Activated naive CD8-positive, alpha-beta T cell (primary cell): ENCODE measurements around the gene FCER2.

ENCODE experiments used
- H3K27ac Mint-ChIP-seq: one replicate; pipeline ENCODE4 v1.8.0; 2021; ENCODE audit warnings: mixed read lengths
- H3K27me3 Mint-ChIP-seq: one replicate; pipeline ENCODE4 v1.8.0; 2021; ENCODE audit warnings: mixed read lengths
- H3K36me3 Mint-ChIP-seq: one replicate; pipeline ENCODE4 v1.8.0; 2021; ENCODE audit warnings: mixed read lengths
- H3K4me1 Mint-ChIP-seq: one replicate; pipeline ENCODE4 v1.8.0; 2021; ENCODE audit warnings: low read depth, mixed read lengths
- H3K4me3 Mint-ChIP-seq: one replicate; pipeline ENCODE4 v1.8.0; 2021; ENCODE audit warnings: mild to moderate bottlenecking, mixed read lengths
- H3K9me3 Mint-ChIP-seq: one replicate; pipeline ENCODE4 v1.8.0; 2021; ENCODE audit warnings: low read depth, mixed read lengths

FCER2 gene

DNA sequence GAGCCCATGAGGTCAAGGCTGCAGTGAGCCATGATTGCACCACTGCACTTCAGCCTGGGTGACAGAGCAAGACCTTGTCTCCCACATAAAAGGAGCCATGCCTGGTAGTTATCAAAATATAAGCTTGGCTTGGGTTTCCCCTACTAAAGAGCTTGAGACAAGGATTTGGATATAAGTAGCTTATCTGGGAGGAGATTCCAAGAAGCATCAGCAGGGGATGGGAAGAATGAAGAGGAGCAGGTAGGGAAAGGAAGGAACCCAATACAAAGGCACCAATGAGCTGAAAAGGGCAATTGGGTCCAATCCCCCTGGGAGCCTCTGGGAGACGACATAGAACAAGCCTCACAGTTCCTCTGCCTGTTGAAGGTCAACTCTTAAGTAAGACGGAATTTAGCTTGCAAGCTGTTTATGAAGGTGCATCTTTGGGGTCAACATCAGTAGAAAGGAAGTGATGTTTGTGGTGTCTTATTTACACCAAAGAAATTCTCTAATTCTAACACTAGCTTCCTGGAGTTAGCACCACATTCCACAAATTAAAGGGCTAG is 37.4 kb upstream of the FCER2 start:
- Mint-ChIP-seq H3K36me3 (no peaks in the 10 kb centered on the region), H3K4me3 (no peak overlapping the region), H3K4me1 (peaks cover 7% of the 10 kb centered on the region), H3K9me3 (no peaks in the 10 kb centered on the region), H3K27ac (no peak overlapping the region), H3K27me3 (peaks cover 3% of the 10 kb centered on the region)

DNA sequence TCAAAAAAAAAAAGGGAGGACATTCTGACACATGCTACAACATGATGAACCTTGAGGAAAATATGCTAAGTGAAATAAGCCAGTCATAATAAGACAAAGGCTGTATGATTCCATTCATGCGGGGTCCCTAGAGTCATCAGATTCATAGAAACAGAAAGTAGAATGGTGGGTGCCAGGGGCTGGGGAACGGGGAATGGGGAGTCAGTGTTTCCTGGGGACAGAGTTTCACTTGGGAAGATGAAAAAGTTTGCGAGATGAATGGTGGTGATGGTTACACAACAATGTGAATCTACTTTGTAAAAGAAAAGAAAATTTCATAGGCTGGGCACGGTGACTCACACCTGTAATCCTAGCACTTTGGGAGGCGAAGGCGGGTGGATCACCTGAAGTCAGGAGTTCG is 36.1 kb upstream of the FCER2 start:
- H3K27ac Mint-ChIP-seq, result peak overlapping the region; percentile 1
- H3K27me3 Mint-ChIP-seq, result peaks cover 3% of the 10 kb centered on the region
- no peak overlapping the region for H3K4me3 Mint-ChIP-seq
- H3K4me1 Mint-ChIP-seq, result peaks cover 3% of the 10 kb centered on the region
- H3K36me3 Mint-ChIP-seq, result no peaks in the 10 kb centered on the region
- no peaks in the 10 kb centered on the region for H3K9me3 Mint-ChIP-seq

DNA sequence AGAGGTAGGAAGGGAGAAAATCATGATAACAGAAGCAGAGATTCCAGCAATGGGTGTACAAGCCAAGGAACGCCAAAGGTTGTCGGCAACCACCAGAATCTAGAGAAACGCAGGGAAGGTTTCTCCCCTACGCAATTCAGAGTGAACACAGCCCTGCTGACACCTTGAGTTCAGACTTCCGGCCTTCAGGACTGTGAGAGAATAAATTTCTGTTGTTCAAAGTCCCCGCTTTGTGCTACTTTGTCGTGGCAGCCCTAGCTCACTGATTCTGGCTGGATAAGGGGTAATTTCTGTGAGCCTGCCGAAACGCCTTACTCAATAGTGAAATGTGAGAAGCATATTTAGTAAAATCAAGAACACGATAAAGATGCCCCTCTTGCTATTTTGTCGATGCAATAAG is 35.3 kb upstream of the FCER2 start:
- H3K4me3 Mint-ChIP-seq, result no peak overlapping the region
- peaks cover 3% of the 10 kb centered on the region for H3K4me1 Mint-ChIP-seq
- peaks cover 3% of the 10 kb centered on the region for H3K27me3 Mint-ChIP-seq
- H3K27ac Mint-ChIP-seq, result no peak overlapping the region
- H3K9me3 Mint-ChIP-seq, result no peaks in the 10 kb centered on the region
- no peaks in the 10 kb centered on the region for H3K36me3 Mint-ChIP-seq

DNA sequence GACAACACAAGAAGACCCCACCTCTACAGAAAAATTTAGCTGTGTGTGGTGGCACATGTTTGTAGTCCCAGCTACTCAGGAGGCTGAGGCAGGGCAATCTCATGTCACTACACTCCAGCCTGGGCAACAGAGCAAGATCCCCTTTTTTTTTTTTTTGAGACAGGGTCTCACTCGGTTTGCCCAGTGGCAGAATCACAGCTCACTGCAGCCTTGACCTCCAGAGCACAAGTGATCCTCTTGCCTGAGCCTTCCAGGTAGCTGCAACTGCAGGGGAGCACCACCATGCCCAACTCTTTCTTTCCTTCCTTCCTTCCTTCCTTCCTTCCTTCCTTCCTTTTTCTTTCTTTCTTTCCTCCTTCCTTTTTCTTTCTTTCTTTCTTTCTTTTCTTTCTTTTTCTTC is 34.2 kb upstream of the FCER2 start:
- Mint-ChIP-seq H3K9me3 (no peaks in the 10 kb centered on the region), H3K4me1 (peaks cover 3% of the 10 kb centered on the region), H3K36me3 (no peaks in the 10 kb centered on the region), H3K27ac (no peak overlapping the region), H3K4me3 (no peak overlapping the region), H3K27me3 (peaks cover 2% of the 10 kb centered on the region)

DNA sequence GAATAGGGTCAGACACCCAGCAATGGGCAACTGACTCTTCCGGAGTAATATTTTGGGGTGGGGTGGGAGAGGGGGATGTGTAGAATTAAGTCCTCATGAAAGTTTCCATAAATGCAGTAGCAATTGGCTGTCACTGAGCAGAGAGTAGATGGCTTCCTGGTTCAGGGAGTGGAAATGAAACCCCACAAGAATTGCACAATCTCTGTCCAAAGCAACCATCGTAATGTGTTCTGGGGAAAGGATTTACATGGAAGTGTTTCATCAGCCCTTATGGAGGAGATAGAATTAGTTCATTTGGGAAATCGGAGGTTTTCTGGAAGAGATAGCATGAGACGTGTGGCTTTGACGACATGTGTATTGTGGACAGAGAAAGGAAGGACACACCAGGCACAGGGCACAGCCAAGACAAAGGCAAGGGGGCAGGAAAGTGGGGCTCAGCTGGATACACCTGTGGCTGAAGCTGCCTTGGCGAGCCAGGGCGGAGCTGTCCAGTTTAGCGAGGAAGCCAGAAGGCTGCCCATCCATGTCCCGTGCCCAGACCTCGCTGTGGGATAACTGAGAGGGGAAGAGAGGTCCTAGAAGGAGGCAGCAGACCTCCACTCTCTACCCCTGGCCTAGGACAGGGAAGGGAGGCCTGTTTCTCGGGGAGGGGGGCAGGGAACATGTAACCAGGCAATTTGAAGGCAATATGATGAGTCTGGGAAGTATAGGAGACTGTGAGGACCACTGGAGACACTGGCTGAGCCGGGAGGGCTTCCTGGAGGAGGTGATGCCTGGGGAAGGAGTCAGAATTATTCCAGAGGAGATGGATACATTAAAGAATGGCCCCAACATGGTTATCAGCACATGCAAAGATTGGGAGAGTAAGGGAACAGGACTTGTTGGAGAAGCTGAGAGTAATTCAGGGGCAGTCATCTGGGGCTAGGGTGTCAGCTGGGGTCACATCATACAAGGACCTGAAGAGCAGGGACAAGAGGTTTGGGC is 32.6 kb upstream of the FCER2 start:
- peaks cover 5% of the 10 kb centered on the region for H3K27me3 Mint-ChIP-seq
- H3K4me3 Mint-ChIP-seq, result no peak overlapping the region
- H3K36me3 Mint-ChIP-seq, result no peaks in the 10 kb centered on the region
- H3K9me3 Mint-ChIP-seq, result no peaks in the 10 kb centered on the region
- H3K4me1 Mint-ChIP-seq, result peaks cover 9% of the 10 kb centered on the region
- no peak overlapping the region for H3K27ac Mint-ChIP-seq

DNA sequence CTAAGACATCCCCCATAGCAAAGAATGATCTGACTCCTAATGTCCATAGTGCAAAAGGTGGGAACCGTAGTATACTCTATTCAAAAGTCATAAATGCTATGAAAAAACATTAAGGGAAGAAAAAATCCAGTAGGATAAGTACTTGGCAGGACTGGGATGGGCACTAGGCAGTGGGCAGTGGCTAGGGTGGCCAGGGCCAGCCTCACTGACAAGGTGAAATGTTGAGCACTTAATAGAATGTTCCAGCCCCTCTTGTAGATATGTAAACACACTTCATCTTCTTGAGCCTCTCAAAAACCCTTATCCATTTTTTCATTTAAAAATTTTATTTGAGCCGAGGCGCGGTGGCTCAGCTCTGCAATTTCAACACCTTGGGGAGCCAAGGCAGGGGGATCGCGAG is 31.4 kb upstream of the FCER2 start:
- no peak overlapping the region for H3K27ac Mint-ChIP-seq
- no peak overlapping the region for H3K4me3 Mint-ChIP-seq
- peaks cover 16% of the 10 kb centered on the region for H3K4me1 Mint-ChIP-seq
- no peaks in the 10 kb centered on the region for H3K9me3 Mint-ChIP-seq
- peaks cover 15% of the 10 kb centered on the region for H3K27me3 Mint-ChIP-seq
- H3K36me3 Mint-ChIP-seq, result peaks cover under 1% of the 10 kb centered on the region

DNA sequence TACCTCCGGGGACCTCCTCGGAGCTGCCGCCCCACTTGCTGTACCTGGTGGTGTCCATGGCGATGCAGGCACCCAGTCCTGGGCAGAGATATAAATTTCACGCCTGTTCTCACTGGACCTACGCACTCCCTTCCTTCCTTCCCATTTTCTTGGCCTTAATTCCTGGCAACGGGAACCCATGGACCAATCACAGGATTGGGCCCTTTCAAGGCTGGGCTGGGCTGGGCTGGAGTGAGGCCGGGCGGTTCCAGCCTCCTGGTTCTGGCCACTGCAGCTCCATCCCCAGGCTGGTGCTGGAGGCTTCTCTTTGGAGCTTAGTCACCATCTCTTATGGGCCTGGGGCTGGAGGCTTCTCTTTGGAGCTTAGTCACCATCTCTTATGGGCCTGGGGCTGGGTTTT is 30.1 kb upstream of the FCER2 start, which contains the start of gene CLEC4G:
TSS of gene CLEC4G (minus strand) at position 66 of the 400 bp plus-strand sequence. CDS start at position 58, 8 bp downstream.
- peaks cover 12% of the 10 kb centered on the region for H3K4me1 Mint-ChIP-seq
- H3K4me3 Mint-ChIP-seq, result peak within 1 kb of the TSS; percentile 5
- H3K36me3 Mint-ChIP-seq, result peaks cover 3% of the 10 kb centered on the region
- H3K27me3 Mint-ChIP-seq, result peaks cover 23% of the 10 kb centered on the region
- H3K27ac Mint-ChIP-seq, result no peak within 1 kb of the TSS
- H3K9me3 Mint-ChIP-seq, result no peaks in the 10 kb centered on the region

DNA sequence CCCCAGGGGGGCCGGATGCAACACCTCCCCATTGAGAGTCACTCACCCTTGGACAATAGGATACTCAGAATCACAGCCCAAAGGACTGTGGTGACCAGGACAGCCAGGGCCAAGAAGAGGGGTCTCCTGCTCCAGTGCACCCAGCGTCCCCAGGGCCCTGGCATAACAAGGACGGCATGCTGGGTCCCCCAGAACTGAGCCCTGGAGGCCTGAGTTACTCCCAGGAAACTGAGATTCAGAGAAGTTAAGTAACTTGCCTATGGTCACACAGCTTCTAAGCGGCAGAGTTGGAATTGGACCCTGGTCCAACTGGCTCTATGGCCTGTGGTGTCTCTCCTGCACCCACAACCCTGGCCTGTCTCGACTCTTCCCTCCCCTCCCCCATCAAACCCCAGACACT is 29.7 kb upstream of the FCER2 start:
- peaks cover 12% of the 10 kb centered on the region for H3K4me1 Mint-ChIP-seq
- H3K27me3 Mint-ChIP-seq, result peaks cover 23% of the 10 kb centered on the region
- H3K9me3 Mint-ChIP-seq, result no peaks in the 10 kb centered on the region
- no peak overlapping the region for H3K27ac Mint-ChIP-seq
- peaks cover 3% of the 10 kb centered on the region for H3K36me3 Mint-ChIP-seq
- H3K4me3 Mint-ChIP-seq, result no peak overlapping the region

DNA sequence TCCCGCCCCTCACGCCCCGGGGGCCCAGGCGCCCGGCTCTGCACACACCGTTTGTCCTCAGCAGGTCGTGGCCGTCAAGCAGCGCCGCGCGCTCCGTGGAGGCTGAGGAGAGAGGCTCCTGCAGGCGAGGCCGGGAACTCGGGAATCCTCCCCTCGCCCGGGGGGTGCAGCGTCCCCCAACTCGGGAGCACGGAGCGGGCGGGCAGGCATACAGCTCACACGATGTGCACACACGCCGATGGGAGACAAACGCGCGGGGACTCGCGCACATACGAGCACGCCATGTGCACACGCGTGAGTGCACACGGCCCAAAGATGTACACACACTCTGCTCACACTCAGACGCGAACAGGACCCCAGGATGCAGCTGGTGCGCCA is 29.3 kb upstream of the FCER2 start:
- Mint-ChIP-seq H3K27ac (no peak overlapping the region), H3K36me3 (peaks cover 3% of the 10 kb centered on the region), H3K4me1 (peaks cover 12% of the 10 kb centered on the region), H3K27me3 (peaks cover 23% of the 10 kb centered on the region), H3K9me3 (no peaks in the 10 kb centered on the region), H3K4me3 (no peak overlapping the region)

DNA sequence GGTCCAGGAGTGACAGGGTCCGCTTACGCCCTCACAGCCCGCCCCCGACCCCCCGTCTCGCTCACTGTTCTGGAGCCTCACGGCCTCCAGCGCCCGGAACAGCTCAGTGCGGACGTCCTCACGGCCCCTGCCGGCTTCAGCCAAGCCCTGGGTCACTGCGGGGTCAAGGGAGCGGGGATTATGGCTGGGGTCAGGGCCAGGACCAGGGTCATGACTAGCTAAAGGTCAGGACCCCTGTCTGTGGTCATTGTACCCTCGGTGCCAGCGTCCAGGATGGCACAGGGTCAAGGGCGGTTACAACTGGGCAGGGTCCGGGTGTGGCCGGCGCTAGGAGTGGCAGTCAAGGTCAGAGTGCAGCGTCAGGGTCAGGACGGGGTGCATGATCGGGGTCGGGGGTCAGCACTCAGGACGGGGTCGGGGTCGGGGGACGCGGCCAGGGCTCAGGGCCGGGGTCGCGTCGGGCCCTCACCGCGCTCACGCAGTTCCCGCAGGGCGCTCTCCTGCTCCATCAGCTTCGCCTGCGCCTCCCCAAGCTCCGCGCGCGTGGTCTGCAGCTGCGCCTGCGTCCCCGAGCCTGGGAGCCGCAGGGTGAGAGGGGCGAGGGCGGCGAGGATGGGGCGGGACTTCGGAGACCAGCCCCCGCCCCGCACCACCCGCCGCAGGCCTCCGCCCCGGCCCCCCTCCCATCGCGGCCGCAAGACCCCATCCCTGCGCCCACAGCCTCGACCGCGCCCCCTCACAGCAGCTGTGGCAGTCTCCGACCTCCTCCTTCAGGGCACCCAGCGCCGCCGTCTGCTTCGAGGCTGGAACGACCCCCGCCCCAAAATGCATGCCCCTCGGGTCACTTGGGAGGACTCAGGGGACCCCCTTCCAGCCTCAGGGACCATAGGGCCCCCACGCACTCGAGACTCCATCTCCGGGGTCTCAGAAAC is 28.6 kb upstream of the FCER2 start:
- Mint-ChIP-seq H3K4me3 (no peak overlapping the region), H3K27me3 (peaks cover 23% of the 10 kb centered on the region)

DNA sequence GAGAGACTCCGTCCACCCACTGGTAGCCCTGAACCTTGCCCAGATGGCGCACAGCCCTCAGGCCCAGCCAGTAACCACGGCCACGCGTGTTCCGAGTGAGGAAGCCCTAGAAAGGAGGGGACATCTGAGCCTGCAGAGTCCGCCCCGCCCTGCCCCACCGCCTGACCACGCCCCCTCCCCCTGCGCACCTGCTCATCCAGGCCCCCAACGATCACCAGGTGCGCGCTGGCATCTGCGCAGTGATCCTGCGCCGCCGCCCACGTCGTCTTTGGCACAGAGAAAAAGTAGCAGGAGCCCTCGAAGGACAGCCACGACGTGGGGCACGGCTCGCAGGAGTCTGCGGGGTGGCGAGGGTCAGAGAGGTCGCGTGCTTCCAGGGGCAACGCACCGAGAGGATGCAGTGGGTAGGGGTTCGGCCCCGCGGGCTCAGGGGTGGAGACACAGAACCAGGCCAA is 27.9 kb upstream of the FCER2 start:
- Mint-ChIP-seq H3K4me1 (peaks cover 12% of the 10 kb centered on the region), H3K27ac (no peak overlapping the region), H3K27me3 (peaks cover 23% of the 10 kb centered on the region), H3K4me3 (peak overlapping the region; percentile 60), H3K36me3 (peaks cover 3% of the 10 kb centered on the region), H3K9me3 (no peaks in the 10 kb centered on the region)

More for the DNA sequence above, 28.6 kb upstream of the FCER2 start:
- Mint-ChIP-seq H3K27ac (no peak overlapping the region), H3K4me1 (peaks cover 12% of the 10 kb centered on the region), H3K36me3 (peaks cover 3% of the 10 kb centered on the region), H3K9me3 (no peaks in the 10 kb centered on the region)

DNA sequence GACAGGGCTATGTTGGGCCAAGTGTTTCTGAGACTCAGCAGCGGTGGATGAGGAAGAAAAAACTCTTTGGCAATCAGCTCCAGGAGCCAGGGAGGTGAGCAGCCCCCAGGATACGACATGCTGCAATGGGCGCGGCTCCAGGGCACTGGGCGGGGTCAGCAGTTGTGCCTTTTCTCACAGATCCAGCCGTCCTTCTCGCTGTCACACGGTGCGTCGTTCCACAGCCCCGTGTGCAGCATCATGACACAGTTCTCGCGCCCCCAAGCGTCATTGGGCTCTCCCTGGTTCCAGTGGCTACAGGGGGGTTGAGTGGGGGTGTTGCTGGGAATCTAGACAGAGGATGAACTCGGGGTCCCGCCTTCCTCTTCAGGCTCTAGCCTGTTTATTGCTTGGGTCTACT is 27.3 kb upstream of the FCER2 start:
- no peak overlapping the region for H3K27ac Mint-ChIP-seq
- H3K27me3 Mint-ChIP-seq, result peaks cover 23% of the 10 kb centered on the region
- H3K9me3 Mint-ChIP-seq, result no peaks in the 10 kb centered on the region
- peaks cover 3% of the 10 kb centered on the region for H3K36me3 Mint-ChIP-seq
- H3K4me3 Mint-ChIP-seq, result no peak overlapping the region
- peaks cover 12% of the 10 kb centered on the region for H3K4me1 Mint-ChIP-seq

DNA sequence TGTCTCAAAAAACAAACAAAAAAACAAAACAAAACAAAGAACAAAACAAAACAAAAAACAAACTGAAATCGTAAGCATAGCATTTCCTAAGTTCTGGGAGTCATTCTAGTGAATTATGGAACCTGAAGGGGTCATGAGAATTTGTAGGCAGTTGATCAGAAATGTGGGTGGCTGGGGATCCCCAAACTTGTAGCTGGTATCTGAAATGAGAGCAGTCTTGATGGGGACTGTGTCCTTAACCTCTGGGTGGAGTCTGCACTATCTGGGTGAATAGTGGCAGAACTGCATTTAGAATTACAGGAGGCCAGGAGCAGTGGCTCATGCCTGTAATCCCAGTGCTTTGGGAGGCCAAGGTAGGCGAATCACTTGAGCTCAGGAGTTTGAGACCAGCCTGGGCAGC is 23.9 kb upstream of the FCER2 start:
- Mint-ChIP-seq H3K27ac (no peak overlapping the region), H3K9me3 (no peaks in the 10 kb centered on the region), H3K36me3 (peaks cover 3% of the 10 kb centered on the region), H3K27me3 (peaks cover 21% of the 10 kb centered on the region), H3K4me1 (peaks cover 12% of the 10 kb centered on the region), H3K4me3 (no peak overlapping the region)

DNA sequence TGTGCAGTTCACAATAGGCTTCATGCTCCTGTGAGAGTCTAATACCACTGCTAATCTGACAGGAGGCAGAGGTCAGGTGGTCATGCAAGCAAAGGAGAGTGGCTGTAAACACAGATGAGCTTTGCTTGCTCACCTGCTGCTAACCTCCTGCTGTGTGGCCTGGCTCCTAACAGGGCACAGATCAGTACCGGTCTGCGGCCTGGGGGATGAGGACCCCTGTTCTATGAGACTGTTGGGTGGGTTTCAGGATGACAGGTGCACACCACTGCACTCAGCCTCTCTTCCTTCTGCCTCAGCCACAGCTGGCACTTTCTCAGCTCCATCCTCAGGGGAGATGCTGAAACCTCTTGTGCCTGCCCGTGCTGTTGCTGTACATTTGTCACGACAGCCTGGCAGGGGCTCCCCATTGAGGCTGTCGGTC is 20.3 kb upstream of the FCER2 start:
- Mint-ChIP-seq H3K36me3 (no peaks in the 10 kb centered on the region), H3K27me3 (no peaks in the 10 kb centered on the region), H3K27ac (no peak overlapping the region), H3K4me1 (peaks cover 14% of the 10 kb centered on the region), H3K9me3 (no peaks in the 10 kb centered on the region), H3K4me3 (no peak overlapping the region)

DNA sequence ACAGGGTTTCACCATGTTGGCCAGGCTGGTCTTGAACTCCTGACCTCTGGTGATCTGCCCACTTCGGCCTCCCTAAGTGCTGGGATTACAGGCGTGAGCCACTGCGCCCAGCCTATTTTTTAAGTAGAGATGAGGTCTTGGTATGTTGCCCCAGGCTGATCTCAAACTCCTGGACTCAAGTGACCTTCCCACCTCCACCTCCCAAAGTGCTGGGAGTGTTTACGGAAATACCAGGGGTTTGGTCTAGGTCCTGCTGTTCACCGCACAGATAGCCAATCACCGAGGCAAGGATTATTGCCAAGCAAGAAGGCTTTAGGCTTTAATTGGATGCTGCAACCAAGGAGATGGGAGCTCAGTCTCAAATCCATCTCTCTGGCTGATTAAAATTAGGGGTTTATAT is 18.4 kb upstream of the FCER2 start:
- Mint-ChIP-seq H3K4me1 (peaks cover 23% of the 10 kb centered on the region), H3K27ac (no peak overlapping the region), H3K36me3 (no peaks in the 10 kb centered on the region), H3K9me3 (no peaks in the 10 kb centered on the region), H3K27me3 (no peaks in the 10 kb centered on the region), H3K4me3 (no peak overlapping the region)
